K562 (cell line): ENCODE measurements around the gene TMEM187. TPM values are rescaled to one million over a fixed set of nuclear protein-coding genes. Genes with fewer than 3 reads are reported as not detected.
A peak's percentile ranks its signal among the peaks of the same experiment; 100 is the strongest.

Experiments used
- ATAC-seq: fragments of 200-7000 bp; cut with Tn5 transposase; 3 replicates; pipeline ENCODE4 v1.9.1; 2020; ENCODE audit warnings: moderate library complexity
- BruUV-seq: library from RNA; stranded (reverse); fragments of 400-500 nt; replicated peaks from 2 replicates; lab custom pipeline; 2021; lab: Mats Ljungman, UMichigan
- CTCF ChIA-PET: fragments of 300-600 bp; formaldehyde crosslinking; extraction: SDS; loops from one replicate; lab custom pipeline; 2021; ENCODE audit warnings: low intra/inter-chr PET ratio; lab: Yijun Ruan, JAX
- POLR2A ChIA-PET: fragments of 300-600, 350-650 bp; sonication (Branson Sonifier 250); formaldehyde crosslinking; extraction: SDS; loops from one replicate; lab custom pipeline; 2021; ENCODE audit warnings: antibody characterized with exemption, inconsistent platforms; lab: Yijun Ruan, JAX
- DNase-seq, 4 experiments: peaks; one replicate each; pipeline versions ENCODE4 v3.0.0 to v3.0.0-alpha.2; 2011 to 2018; ENCODE audit warnings: low spot score in 3 of 4, mixed read lengths in 3 of 4; ENCODE audit errors: extremely low read depth in 1 of 4
- FAIRE-seq: peaks from 2 replicates; lab custom pipeline; 2011; peaks lifted over from hg19 to GRCh38; lab: Jason Lieb, UNC
- H2AFZ ChIP-seq: 2 replicates; pipeline ENCODE4 v1.6.0; 2011; ENCODE audit warnings: low read depth, low read length, control low read depth, inconsistent platforms
- H3K27ac ChIP-seq: fragments of 200-600 bp; 3 replicates; pipeline ENCODE4 v1.8.0; 2011; ENCODE audit warnings: low read depth, mild to moderate bottlenecking, control low read depth, inconsistent platforms, low read length, moderate library complexity, mixed read lengths; ENCODE audit errors: extremely low read depth
- H3K27me3 ChIP-seq, 2 experiments: fragments of 300-600 bp in 1 of 2; 2 replicates in 1 of 2; 3 replicates in 1 of 2; pipeline versions ENCODE4 v1.6.0 to v1.8.0; 2011; ENCODE audit warnings: inconsistent platforms in 2 of 2, low read length in 2 of 2, mild to moderate bottlenecking in 1 of 2, mixed read lengths in 1 of 2, moderate library complexity in 1 of 2; ENCODE audit not compliant: control insufficient read depth in 2 of 2, insufficient read depth in 2 of 2
- H3K36me3 ChIP-seq: fragments of 300-600 bp; 3 replicates; pipeline ENCODE4 v1.8.0; 2011; ENCODE audit warnings: mild to moderate bottlenecking, low read length, inconsistent platforms; ENCODE audit not compliant: control insufficient read depth, insufficient read depth
- H3K4me1 ChIP-seq, 2 experiments: fragments of 200-600 bp in 1 of 2; replicated peaks in 1 of 2; 2 replicates in 1 of 2; 3 replicates in 1 of 2; pipeline versions ENCODE4 v1.5.1 to v1.8.0; 2011; ENCODE audit warnings: inconsistent platforms in 2 of 2, low read length in 2 of 2, mild to moderate bottlenecking in 1 of 2, mixed read lengths in 1 of 2, moderate library complexity in 1 of 2; ENCODE audit not compliant: control insufficient read depth in 2 of 2, insufficient read depth in 2 of 2
- H3K4me2 ChIP-seq: 2 replicates; pipeline ENCODE4 v1.6.1; 2011; ENCODE audit warnings: low read length, control low read depth, inconsistent platforms, mixed read lengths; ENCODE audit not compliant: insufficient read depth
- H3K4me3 ChIP-seq: fragments of 200-600 bp; sonication (generic), shearing (Covaris generic); 2 replicates; pipeline ENCODE4 v1.5.1; 2016; ENCODE audit warnings: control low read depth, inconsistent platforms
- H3K79me2 ChIP-seq: fragments of 200-600 bp; 3 replicates; pipeline ENCODE4 v1.8.0; 2011; ENCODE audit warnings: low read length, inconsistent platforms; ENCODE audit not compliant: control insufficient read depth, insufficient read depth
- H3K9ac ChIP-seq, 2 experiments: 2 replicates each; pipeline versions ENCODE4 v1.6.0 to v1.6.1; 2011; ENCODE audit warnings: low read depth in 2 of 2, low read length in 2 of 2, control low read depth in 1 of 2, inconsistent platforms in 1 of 2, mild to moderate bottlenecking in 1 of 2, mixed read lengths in 1 of 2; ENCODE audit not compliant: insufficient read depth in 1 of 2
- H3K9me1 ChIP-seq: one replicate; pipeline ENCODE4 v1.6.0; 2011; ENCODE audit warnings: inconsistent platforms, mild to moderate bottlenecking, low read length, moderate library complexity; ENCODE audit not compliant: control insufficient read depth, insufficient read depth
- H3K9me3 ChIP-seq: replicated peaks from 2 replicates; pipeline ENCODE4 v1.5.1; 2011; ENCODE audit warnings: low read depth, low read length, inconsistent platforms; ENCODE audit not compliant: control insufficient read depth, insufficient read depth
- H4K20me1 ChIP-seq: replicated peaks from 2 replicates; pipeline ENCODE4 v1.6.1; 2011; ENCODE audit warnings: low read length, inconsistent platforms, mixed read lengths; ENCODE audit not compliant: control insufficient read depth, insufficient read depth
- BHLHE40 ChIP-seq: IDR thresholded peaks from 2 replicates; pipeline ENCODE4 v1.6.1; 2011; ENCODE audit warnings: low read length, improper control_type of control experiment
- CXXC5 ChIP-seq: fragments of 250-450 bp; sonication (Bioruptor Pico); IDR thresholded peaks from 2 replicates; pipeline ENCODE4 v1.8.0; 2022; ENCODE audit warnings: inconsistent platforms, mild to moderate bottlenecking, moderate library complexity
- ILF3 ChIP-seq: fragments of 450-650 bp; IDR thresholded peaks from 2 replicates; pipeline ENCODE4 v1.6.1; 2018; ENCODE audit warnings: antibody characterized with exemption, mild to moderate bottlenecking, moderate library complexity, borderline replicate concordance
- MAX ChIP-seq: sonication (generic); formaldehyde crosslinking; IDR thresholded peaks from 2 replicates; pipeline ENCODE4 v1.9.0; 2022; ENCODE audit warnings: mild to moderate bottlenecking, missing genetic modification reagents
- MBD1 ChIP-seq: fragments of 250-450 bp; sonication (Bioruptor Pico); IDR thresholded peaks from 2 replicates; pipeline ENCODE4 v1.8.0; 2022; ENCODE audit warnings: inconsistent platforms
- MNT ChIP-seq, 2 experiments: fragments of 450-650 bp; conservative IDR thresholded peaks; 2 replicates each; pipeline ENCODE4 v1.6.1; 2017; ENCODE audit warnings: mild to moderate bottlenecking in 2 of 2, moderate library complexity in 2 of 2
- MYC ChIP-seq, 2 experiments: fragments of 250-450 bp in 1 of 2; sonication (Bioruptor Pico) in 1 of 2; IDR thresholded peaks; 2 replicates each; pipeline versions ENCODE4 v1.5.1 to v1.6.1; 2012 to 2021; ENCODE audit warnings: low read depth in 2 of 2, borderline replicate concordance in 1 of 2, improper control_type of control experiment in 1 of 2, low read length in 1 of 2, mild to moderate bottlenecking in 1 of 2, moderate library complexity in 1 of 2
- POLR2AphosphoS5 ChIP-seq: IDR thresholded peaks from 2 replicates; pipeline ENCODE4 v1.6.1; 2011; ENCODE audit warnings: mild to moderate bottlenecking, low read depth, low read length, moderate library complexity; ENCODE audit not compliant: control insufficient read depth, insufficient read depth
- POLR2B ChIP-seq: fragments of 450-650 bp; IDR thresholded peaks from 2 replicates; pipeline ENCODE4 v1.6.1; 2018; ENCODE audit warnings: low read depth; ENCODE audit not compliant: partially characterized antibody
- SIN3A ChIP-seq, 2 experiments: fragments of 150-350 bp in 1 of 2; IDR thresholded peaks; 2 replicates each; pipeline ENCODE4 v1.6.1; 2011 to 2016; ENCODE audit warnings: borderline replicate concordance in 2 of 2, low read depth in 2 of 2, low read length in 2 of 2, mild to moderate bottlenecking in 2 of 2, moderate library complexity in 2 of 2; ENCODE audit not compliant: control insufficient read depth in 1 of 2
- TAF1 ChIP-seq: IDR thresholded peaks from 2 replicates; pipeline ENCODE4 v1.6.1; 2011; ENCODE audit warnings: mild to moderate bottlenecking, low read length, moderate library complexity; ENCODE audit not compliant: insufficient read depth, control insufficient read depth, severe bottlenecking; ENCODE audit errors: extremely low read depth
- WGBS: fragments of 100-300 bp; shearing (Covaris generic); methylation state at CpG from one replicate; pipeline ENCODE4 v1.1.6; 2016; ENCODE audit warnings: low coverage, mixed read lengths; ENCODE audit not compliant: insufficient coverage; ENCODE audit errors: missing lambda C conversion rate; 5-methylcytosine and 5-hydroxymethylcytosine counted together
- in situ Hi-C: fragments of 300-500 bp; cut with MboI; formaldehyde crosslinking; loops from 4 replicates; pipeline ENCODE4 v1.15.0; 2018; ENCODE audit warnings: inconsistent platforms, mixed read lengths
- intact Hi-C: fragments of 100-400 bp; cut with micrococcal nuclease; formaldehyde crosslinking; loops from 2 replicates; pipeline ENCODE4 v1.14.2; 2022
- polyA plus RNA-seq, 8 experiments: library from polyadenylated mRNA; depleted of rRNA in 4 of 8; stranded (reverse) in 5 of 8; unstranded in 3 of 8; fragments of >200 nt; fragmentation: Nextera tagmentation in 2 of 8; fragmentation: Illumina TruSeq in 1 of 8; extraction: Ambion mirVana in 2 of 8; extraction: Trizol in 1 of 8; gene quantifications; 2 replicates each; pipeline versions ENCODE4 v1.2.1 to v1.2.3, GENCODE V29; 2011 to 2014; ENCODE audit warnings: inconsistent platforms in 1 of 8, missing spikeins in 1 of 8
- total RNA-seq, 7 experiments: library from RNA; depleted of rRNA in 6 of 7; stranded (reverse); fragments of >200 nt in 6 of 7; fragmentation: Illumina TruSeq in 2 of 7; extraction: Trizol in 2 of 7; gene quantifications; 2 replicates each; pipeline versions ENCODE4 v1.2.1 to v1.2.3, GENCODE V29; 2011 to 2021; ENCODE audit warnings: low replicate concordance in 1 of 7
- TF ChIP-seq, protein P1 (sequence below), 2 experiments: fragments of 250-450 bp in 1 of 2; fragments of 450-650 bp in 1 of 2; sonication (Bioruptor Pico) in 1 of 2; IDR thresholded peaks; 2 replicates each; pipeline versions ENCODE4 v1.6.1 to v1.8.0; 2016 to 2021; ENCODE audit warnings: mild to moderate bottlenecking in 2 of 2, moderate library complexity in 2 of 2, missing compliant biosample characterization in 1 of 2, missing genetic modification characterization in 1 of 2

TMEM187 gene
- total and polyA plus RNA-seq, 9 of the 15 experiments (the other 6 are each of a cell fraction or from before 2014, with no cell fraction given): 0.13 to 6.4 (median 1.6) TPM

- H3K9me3 ChIP-seq: no peaks in the 10 kb centered on the region
- peak overlapping the region; percentile 100 for H3K27ac ChIP-seq
- WGBS: 0% methylated on average over 23 of the region's 49 CpGs
- H3K4me1 ChIP-seq: peaks cover 40 to 69% of the 10 kb centered on the region in 2 experiments
- CTCF ChIA-PET: interaction anchor here (0.9 kb wide), 1 partner anchor 12 kb away, joined by 3 read pairs; no protein-coding TSS in a partner anchor
- H3K36me3 ChIP-seq: peaks cover 40% of the 10 kb centered on the region; the same call in 2 of the 3 replicates
- H3K4me3 ChIP-seq: peak overlapping the region; percentile 84
- ATAC-seq (peak; percentile 9), FAIRE-seq (peak; percentile 69), DNase-seq (peak; percentile 50 to 87 (median 62))
- peak overlapping the region; percentile 68 for H2AFZ ChIP-seq
- H3K79me2 ChIP-seq: peaks cover 81% of the 10 kb centered on the region
- H4K20me1 ChIP-seq: peaks cover 44% of the 10 kb centered on the region
- H3K9ac ChIP-seq: peak overlapping the region; percentile 99 to 100
- peaks cover 5% of the 10 kb centered on the region for H3K9me1 ChIP-seq
- no peaks in the 10 kb centered on the region for H3K27me3 ChIP-seq
- peak overlapping the region; percentile 97 for H3K4me2 ChIP-seq
- intact Hi-C loops (loop anchor here (2.0 kb wide), 1 partner anchor 50 kb away; no protein-coding TSS in a partner anchor), in situ Hi-C loops (no loop called here)
- POLR2A ChIA-PET: interaction anchor here (0.6 to 3.4 kb wide), 13 partner anchors 8 to 458 kb away, joined by 3 to 16 read pairs (median 4); partner anchors contain the start of genes ATP6AP1 and MECP2
- TSS peak; percentile 60 for BruUV-seq
- TF ChIP-seq CXXC5 (CRISPR knock-in tag) (0 out of 2 replicates have a peak, but pooled peaks have one; percentile 32), POLR2B (peak; percentile 56), ILF3 (no peak), BHLHE40 (peak; percentile 80), MNT (conservative IDR thresholded peaks at IDR 0.05) (peak; percentile 81 to 85), TAF1 (peak; percentile 41), POLR2AphosphoS5 (peak; percentile 28; the same call in 1 of the 2 replicates), MBD1 (CRISPR knock-in tag) (no peak), MYC (IDR thresholded peaks at IDR 0.05; ENCODE audit: low read depth, low read length) (peak; percentile 67; the same call in 1 of the 2 replicates), MYC (CRISPR knock-in tag; IDR thresholded peaks at IDR 0.05; ENCODE audit: borderline replicate concordance, low read depth) (peak; percentile 9; the same call in 1 of the 2 replicates), MAX (CRISPR knock-in tag) (peak; percentile 70), SIN3A (IDR thresholded peaks at IDR 0.05; ENCODE audit: borderline replicate concordance in 2 of 2, control insufficient read depth in 1 of 2, low read depth in 2 of 2, low read length in 2 of 2) (peak in 1 of 2 experiments; percentile 44; a peak in 1 of 4 replicates)
- TF ChIP-seq, protein P1, sequence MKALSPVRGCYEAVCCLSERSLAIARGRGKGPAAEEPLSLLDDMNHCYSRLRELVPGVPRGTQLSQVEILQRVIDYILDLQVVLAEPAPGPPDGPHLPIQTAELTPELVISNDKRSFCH (CRISPR knock-in tag; IDR thresholded peaks at IDR 0.05): no peak
- TF ChIP-seq, protein P1 (tag; IDR thresholded peaks at IDR 0.05): peak; percentile 64
These were observed 2.0 kb upstream of the TMEM187 start for GRCh38 chrX:153970357-153971123.
